ENCODE measurements around the gene DHX35. TPM values are rescaled to one million over a fixed set of nuclear protein-coding genes. Genes with fewer than 3 reads are reported as not detected.

DHX35 gene
- total and polyA plus RNA-seq, 7 experiments from 2014 or later: 4.7 to 13.3 (median 10.5) TPM

GRCh38 chr20:39042279-39043150 is 80.4 kb downstream of the DHX35 start:
- no peak for DNase-seq
- Mint-ChIP-seq H3K4me3 (no peak overlapping the region), H3K9me3 (no peaks in the 10 kb centered on the region), H3K4me1 (no peaks in the 10 kb centered on the region), H3K36me3 (peaks cover 0 to 34% (median 6%) of the 10 kb centered on the region in 5 donors), H3K27me3 (no peaks in the 10 kb centered on the region), H3K27ac (no peak overlapping the region)
- Histone ChIP-seq H3K9me3 (ENCODE audit: control insufficient read depth in 2 of 3, low read length in 3 of 3) (no peaks in the 10 kb centered on the region), H3K36me3 (ENCODE audit: control insufficient read depth in 2 of 3, insufficient read depth in 3 of 3, low read length in 3 of 3) (peaks cover 0 to 52% (median 15%) of the 10 kb centered on the region in 3 experiments), H3K27ac (ENCODE audit: low read depth, low read length) (no peak overlapping the region), H3K27me3 (ENCODE audit: control insufficient read depth in 2 of 2, insufficient read depth in 2 of 2, low read length in 2 of 2) (no peaks in the 10 kb centered on the region), H3K4me3 (ENCODE audit: low read length) (no peak overlapping the region), H3K4me1 (ENCODE audit: control insufficient read depth in 2 of 2, insufficient read depth in 2 of 2, low read length in 2 of 2) (no peaks in the 10 kb centered on the region)
- intact Hi-C loops (cut with micrococcal nuclease): no loop called here
- POLR2A ChIA-PET: no interaction called here
- CTCF ChIA-PET: no interaction called here
- no peak for ATAC-seq

GRCh38 chr20:39044501-39044900 is 82.4 kb downstream of the DHX35 start:
- Mint-ChIP-seq H3K27me3 (no peaks in the 10 kb centered on the region), H3K4me3 (no peak overlapping the region), H3K27ac (peak overlapping the region in 1 of 9 donors; percentile 32), H3K36me3 (peaks cover 0 to 23% (median 5%) of the 10 kb centered on the region in 5 donors), H3K9me3 (no peaks in the 10 kb centered on the region), H3K4me1 (peaks cover 0 to 4% (median under 1%) of the 10 kb centered on the region in 7 donors)
- intact Hi-C loops (cut with micrococcal nuclease): no loop called here
- ChIA-PET CTCF (interaction anchor here (1.1 kb wide), 1 partner anchor 37 kb away, joined by 3 read pairs; no protein-coding TSS in a partner anchor), POLR2A (no interaction called here)
- H3K27me3 ChIP-seq (ENCODE audit: control insufficient read depth in 2 of 2, insufficient read depth in 2 of 2, low read length in 2 of 2): no peaks in the 10 kb centered on the region
- DNase-seq: no peak
- ATAC-seq: no peak
- no peak overlapping the region for H3K27ac ChIP-seq (ENCODE audit: low read depth, low read length)
- H3K9me3 ChIP-seq (ENCODE audit: control insufficient read depth in 2 of 3, low read length in 3 of 3): no peaks in the 10 kb centered on the region
- H3K4me3 ChIP-seq (ENCODE audit: low read length): no peak overlapping the region
- peaks cover 0 to 33% (median 4%) of the 10 kb centered on the region in 3 experiments for H3K36me3 ChIP-seq (ENCODE audit: control insufficient read depth in 2 of 3, insufficient read depth in 3 of 3, low read length in 3 of 3)
- peaks cover 0 to under 1% of the 10 kb centered on the region in 2 donors for H3K4me1 ChIP-seq (ENCODE audit: control insufficient read depth in 2 of 2, insufficient read depth in 2 of 2, low read length in 2 of 2)

DNA sequence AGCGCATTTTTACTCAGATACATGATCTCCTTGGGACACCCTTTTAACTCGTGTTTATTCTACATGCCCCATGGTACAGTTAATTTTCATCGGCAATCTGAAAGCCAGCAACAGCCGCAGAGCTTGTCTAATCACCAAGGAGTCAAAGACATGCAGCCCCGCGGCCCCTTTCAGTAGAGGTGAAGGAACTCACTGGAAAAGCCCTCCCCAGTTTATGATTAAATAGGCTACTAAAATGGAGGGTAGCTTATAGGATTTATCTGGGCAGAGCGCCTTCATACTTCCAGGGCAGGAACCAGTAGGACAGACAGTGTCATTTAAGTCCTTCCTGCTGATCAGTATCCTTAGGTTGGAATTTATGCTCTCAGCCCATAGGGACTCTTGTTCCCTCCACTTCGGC is 83.5 kb downstream of the DHX35 start:
- Mint-ChIP-seq H3K4me1 (peaks cover 0 to 11% (median 4%) of the 10 kb centered on the region in 7 donors), H3K4me3 (no peak overlapping the region), H3K27ac (no peak overlapping the region), H3K27me3 (no peaks in the 10 kb centered on the region), H3K36me3 (peaks cover 0 to 18% (median 5%) of the 10 kb centered on the region in 5 donors), H3K9me3 (no peaks in the 10 kb centered on the region)
- Histone ChIP-seq H3K27ac (ENCODE audit: low read depth, low read length) (no peak overlapping the region), H3K4me1 (ENCODE audit: control insufficient read depth in 2 of 2, insufficient read depth in 2 of 2, low read length in 2 of 2) (peaks cover 8 to 9% of the 10 kb centered on the region in 2 donors), H3K9me3 (ENCODE audit: control insufficient read depth in 2 of 3, low read length in 3 of 3) (no peaks in the 10 kb centered on the region), H3K27me3 (ENCODE audit: control insufficient read depth in 2 of 2, insufficient read depth in 2 of 2, low read length in 2 of 2) (no peaks in the 10 kb centered on the region), H3K36me3 (ENCODE audit: control insufficient read depth in 2 of 3, insufficient read depth in 3 of 3, low read length in 3 of 3) (peaks cover 0 to 22% (median 0%) of the 10 kb centered on the region in 3 experiments), H3K4me3 (ENCODE audit: low read length) (no peak overlapping the region)
- intact Hi-C loops (cut with micrococcal nuclease): loop anchor here in 1 of 2 donors (5.0 kb wide), 1 partner anchor 413 kb away; no protein-coding TSS in a partner anchor
- ATAC-seq (no peak), DNase-seq (no peak)
- CTCF ChIA-PET: interaction anchor here (0.6 to 1.0 kb wide), 2 partner anchors 14 to 411 kb away, joined by 3 read pairs; no protein-coding TSS in a partner anchor
- POLR2A ChIA-PET: no interaction called here

GRCh38 chr20:39047417-39047985 is 85.4 kb downstream of the DHX35 start:
- no peak overlapping the region for H3K4me3 Mint-ChIP-seq
- H3K9me3 ChIP-seq (ENCODE audit: control insufficient read depth in 2 of 3, low read length in 3 of 3): no peaks in the 10 kb centered on the region
- ChIA-PET POLR2A (no interaction called here), CTCF (interaction anchor here (0.6 to 5.0 kb wide), 3 partner anchors 12 to 46 kb away, joined by 3 to 100 read pairs (median 3); no protein-coding TSS in a partner anchor)
- H3K4me3 ChIP-seq (ENCODE audit: low read length): no peak overlapping the region
- peak overlapping the region in 2 of 9 donors; percentile 44 to 61 for H3K27ac Mint-ChIP-seq
- H3K36me3 Mint-ChIP-seq: peaks cover 0 to 8% (median 3%) of the 10 kb centered on the region in 5 donors
- H3K27me3 Mint-ChIP-seq: peaks cover 0 to 6% (median 0%) of the 10 kb centered on the region in 5 donors
- no peak for DNase-seq
- peaks cover 0 to 12% (median 7%) of the 10 kb centered on the region in 7 donors for H3K4me1 Mint-ChIP-seq
- no peaks in the 10 kb centered on the region for H3K9me3 Mint-ChIP-seq
- H3K27me3 ChIP-seq (ENCODE audit: control insufficient read depth in 2 of 2, insufficient read depth in 2 of 2, low read length in 2 of 2): no peaks in the 10 kb centered on the region
- intact Hi-C loops (cut with micrococcal nuclease): loop anchor here in 1 of 2 donors (5.0 kb wide), 1 partner anchor 415 kb away; no protein-coding TSS in a partner anchor
- no peak overlapping the region for H3K27ac ChIP-seq (ENCODE audit: low read depth, low read length)
- ATAC-seq: no peak
- peaks cover 0 to 9% (median 0%) of the 10 kb centered on the region in 3 experiments for H3K36me3 ChIP-seq (ENCODE audit: control insufficient read depth in 2 of 3, insufficient read depth in 3 of 3, low read length in 3 of 3)
- H3K4me1 ChIP-seq (ENCODE audit: control insufficient read depth in 2 of 2, insufficient read depth in 2 of 2, low read length in 2 of 2): peaks cover 9% of the 10 kb centered on the region in 2 donors

DNA sequence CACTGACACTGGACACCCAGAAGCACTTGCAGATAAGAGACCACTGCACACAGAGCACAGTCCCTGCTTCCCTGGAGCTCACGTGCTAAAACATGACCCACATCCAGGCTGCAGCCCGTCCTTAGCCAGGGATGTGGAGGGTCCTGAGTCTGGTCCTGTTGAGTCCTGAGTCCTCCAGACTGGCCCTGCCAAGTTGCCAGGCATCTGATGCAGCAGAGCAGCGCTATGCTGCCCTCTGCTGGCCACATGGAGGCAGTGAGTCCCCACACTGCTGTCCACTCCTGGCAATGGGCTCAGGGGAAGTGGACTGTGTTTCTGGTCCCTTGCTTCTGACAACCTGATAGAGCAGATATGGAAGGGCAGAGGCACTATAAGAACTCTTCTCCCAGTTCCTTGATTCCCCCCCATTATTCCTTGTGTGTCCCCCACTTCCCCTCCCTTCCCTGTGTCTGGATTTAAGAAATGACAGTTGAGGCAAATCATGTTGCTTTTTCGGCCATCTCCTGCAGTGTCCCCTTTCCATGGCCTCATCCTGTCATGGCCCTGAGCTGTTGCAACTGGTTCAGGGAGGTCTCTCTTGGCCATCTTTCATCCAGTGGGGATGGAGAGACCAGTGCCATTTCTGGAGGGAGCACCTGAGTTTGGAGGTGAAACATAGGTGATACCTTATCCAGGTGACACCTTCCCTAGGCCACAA is 86.0 kb downstream of the DHX35 start:
- no peaks in the 10 kb centered on the region for H3K9me3 Mint-ChIP-seq
- H3K36me3 Mint-ChIP-seq: peaks cover 0 to 5% (median 0%) of the 10 kb centered on the region in 5 donors
- H3K4me1 Mint-ChIP-seq: peaks cover 0 to 12% (median 7%) of the 10 kb centered on the region in 7 donors
- Histone ChIP-seq H3K4me1 (ENCODE audit: control insufficient read depth in 2 of 2, insufficient read depth in 2 of 2, low read length in 2 of 2) (peaks cover 9% of the 10 kb centered on the region in 2 donors), H3K9me3 (ENCODE audit: control insufficient read depth in 2 of 3, low read length in 3 of 3) (no peaks in the 10 kb centered on the region), H3K27ac (ENCODE audit: low read depth, low read length) (no peak overlapping the region), H3K27me3 (ENCODE audit: control insufficient read depth in 2 of 2, insufficient read depth in 2 of 2, low read length in 2 of 2) (no peaks in the 10 kb centered on the region), H3K36me3 (ENCODE audit: control insufficient read depth in 2 of 3, insufficient read depth in 3 of 3, low read length in 3 of 3) (peaks cover 0 to 2% (median 0%) of the 10 kb centered on the region in 3 experiments), H3K4me3 (ENCODE audit: low read length) (no peak overlapping the region)
- CTCF ChIA-PET: interaction anchor here (0.7 to 5.0 kb wide), 13 partner anchors 9 to 1916 kb away, joined by 3 to 100 read pairs (median 4); partner anchors contain the start of gene FAM83D
- H3K27ac Mint-ChIP-seq: peak overlapping the region in 2 of 9 donors; percentile 46 to 61
- peak; percentile 19 to 77 (median 56) for DNase-seq
- peaks cover 0 to 10% (median 0%) of the 10 kb centered on the region in 5 donors for H3K27me3 Mint-ChIP-seq
- peak; percentile 86 for ATAC-seq
- POLR2A ChIA-PET: interaction anchor here (0.6 kb wide), 1 partner anchor 9 kb away, joined by 3 read pairs; no protein-coding TSS in a partner anchor
- peak overlapping the region in 9 of 10 donors; percentile 8 to 68 (median 38) for H3K4me3 Mint-ChIP-seq
- intact Hi-C loops (cut with micrococcal nuclease): loop anchor here (1.0 to 5.0 kb wide), 5 partner anchors 86 to 416 kb away; partner anchors contain the start of genes FAM83D (in 2 of the 2), ACTR5 (in 1 of the 2) and DHX35 (in 1 of the 2)

Measured in naive thymus-derived CD4-positive, alpha-beta T cell (primary cell).